SH-SY5Y (cell line): ENCODE measurements around the gene ITCH.

Source experiments
- GATA2 ChIP-seq: IDR thresholded peaks from 2 replicates; pipeline ENCODE4 v1.6.1; 2011; ENCODE audit warnings: mild to moderate bottlenecking, low read depth, low read length
- GATA3 ChIP-seq: IDR thresholded peaks from 2 replicates; pipeline ENCODE4 v1.6.1; 2011; ENCODE audit warnings: low read depth, mild to moderate bottlenecking, low read length, moderate library complexity

DNA sequence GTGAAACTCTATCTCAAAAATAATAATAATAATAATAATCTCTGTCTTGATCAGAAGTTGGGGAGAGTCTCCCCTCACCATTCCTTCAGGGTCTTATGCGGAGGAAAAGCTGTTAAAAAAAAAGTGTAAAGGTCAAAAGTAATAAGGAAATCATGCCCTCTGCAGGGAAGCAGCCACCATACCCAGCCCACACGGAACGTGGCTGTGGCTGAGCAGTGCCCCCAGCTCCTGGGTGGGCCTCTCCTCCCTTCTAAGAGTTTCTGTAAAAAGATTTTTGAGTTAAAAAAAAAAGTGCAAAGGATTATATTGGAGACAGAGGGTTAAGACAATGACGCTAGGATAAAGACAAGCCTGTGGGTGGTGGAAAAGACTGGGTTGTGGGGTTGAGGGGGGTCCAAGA lies 29.3 kb upstream of the ITCH start:
- TF ChIP-seq GATA3: no peak
- no peak for TF ChIP-seq GATA2
